ENCODE results near the gene RNF207. TPM values are rescaled to one million over a fixed set of nuclear protein-coding genes. Genes with fewer than 3 reads are reported as not detected.

The RNF207 gene
- total RNA-seq, 1 experiment from 2014 or later: 9.2 TPM

DNA sequence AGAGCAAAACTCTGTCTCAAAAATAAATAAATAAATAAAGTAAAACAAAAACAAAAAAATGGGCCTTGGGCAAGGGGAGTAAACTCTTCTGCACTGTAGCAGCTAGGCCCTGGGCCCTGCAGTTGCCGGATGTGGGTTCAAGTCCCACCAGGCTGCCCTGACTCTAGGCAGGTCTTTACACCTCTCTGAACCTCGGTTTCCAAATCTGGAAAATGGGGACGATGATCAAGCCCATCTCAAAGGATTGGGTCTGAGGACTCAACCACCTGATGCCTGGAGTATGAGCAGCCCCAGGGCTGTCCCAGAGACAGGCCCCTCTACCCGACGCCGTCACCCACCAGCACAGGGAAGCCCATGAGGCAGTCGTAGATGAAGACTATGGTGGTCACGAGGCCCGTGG is 47.5 kb downstream of the RNF207 start (continued):
- TF ChIP-seq, protein P1, sequence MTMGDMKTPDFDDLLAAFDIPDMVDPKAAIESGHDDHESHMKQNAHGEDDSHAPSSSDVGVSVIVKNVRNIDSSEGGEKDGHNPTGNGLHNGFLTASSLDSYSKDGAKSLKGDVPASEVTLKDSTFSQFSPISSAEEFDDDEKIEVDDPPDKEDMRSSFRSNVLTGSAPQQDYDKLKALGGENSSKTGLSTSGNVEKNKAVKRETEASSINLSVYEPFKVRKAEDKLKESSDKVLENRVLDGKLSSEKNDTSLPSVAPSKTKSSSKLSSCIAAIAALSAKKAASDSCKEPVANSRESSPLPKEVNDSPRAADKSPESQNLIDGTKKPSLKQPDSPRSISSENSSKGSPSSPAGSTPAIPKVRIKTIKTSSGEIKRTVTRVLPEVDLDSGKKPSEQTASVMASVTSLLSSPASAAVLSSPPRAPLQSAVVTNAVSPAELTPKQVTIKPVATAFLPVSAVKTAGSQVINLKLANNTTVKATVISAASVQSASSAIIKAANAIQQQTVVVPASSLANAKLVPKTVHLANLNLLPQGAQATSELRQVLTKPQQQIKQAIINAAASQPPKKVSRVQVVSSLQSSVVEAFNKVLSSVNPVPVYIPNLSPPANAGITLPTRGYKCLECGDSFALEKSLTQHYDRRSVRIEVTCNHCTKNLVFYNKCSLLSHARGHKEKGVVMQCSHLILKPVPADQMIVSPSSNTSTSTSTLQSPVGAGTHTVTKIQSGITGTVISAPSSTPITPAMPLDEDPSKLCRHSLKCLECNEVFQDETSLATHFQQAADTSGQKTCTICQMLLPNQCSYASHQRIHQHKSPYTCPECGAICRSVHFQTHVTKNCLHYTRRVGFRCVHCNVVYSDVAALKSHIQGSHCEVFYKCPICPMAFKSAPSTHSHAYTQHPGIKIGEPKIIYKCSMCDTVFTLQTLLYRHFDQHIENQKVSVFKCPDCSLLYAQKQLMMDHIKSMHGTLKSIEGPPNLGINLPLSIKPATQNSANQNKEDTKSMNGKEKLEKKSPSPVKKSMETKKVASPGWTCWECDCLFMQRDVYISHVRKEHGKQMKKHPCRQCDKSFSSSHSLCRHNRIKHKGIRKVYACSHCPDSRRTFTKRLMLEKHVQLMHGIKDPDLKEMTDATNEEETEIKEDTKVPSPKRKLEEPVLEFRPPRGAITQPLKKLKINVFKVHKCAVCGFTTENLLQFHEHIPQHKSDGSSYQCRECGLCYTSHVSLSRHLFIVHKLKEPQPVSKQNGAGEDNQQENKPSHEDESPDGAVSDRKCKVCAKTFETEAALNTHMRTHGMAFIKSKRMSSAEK (CRISPR knock-in tag; IDR thresholded peaks at IDR 0.05; ENCODE audit: borderline replicate concordance): no peak
- TF ChIP-seq GRHL2 (CRISPR knock-in tag; IDR thresholded peaks at IDR 0.05; ENCODE audit: insufficient replicate concordance, severe bottlenecking): no peak

DNA sequence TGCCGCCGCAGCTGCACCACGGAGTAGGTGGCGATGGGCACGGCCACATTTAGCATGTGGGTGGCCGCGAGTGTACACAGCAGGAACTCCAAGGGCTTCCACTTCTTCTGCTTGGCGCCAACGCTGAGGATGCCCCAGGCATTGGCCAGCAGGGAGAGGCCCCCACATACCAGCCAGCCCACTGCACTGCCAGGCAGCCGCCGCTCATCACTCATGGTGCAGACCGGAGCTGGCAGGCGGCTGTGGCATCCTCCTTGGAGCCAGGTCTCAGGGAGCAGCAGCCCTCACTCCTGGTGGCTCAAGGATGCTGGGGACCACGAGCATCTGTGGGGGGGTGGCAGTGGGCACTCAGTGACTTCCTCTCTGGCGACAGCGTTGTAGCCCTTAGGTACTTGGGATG is 48.8 kb downstream of the RNF207 start:
- DNase-seq (ENCODE audit: low spot score) (no peak), ATAC-seq (no peak)
- POLR2A ChIA-PET: no interaction called here
- Mint-ChIP-seq H3K27me3 (ENCODE audit: low read depth) (peaks cover 40% of the 10 kb centered on the region), H3K4me3 (no peak overlapping the region), H3K27ac (no peak overlapping the region), H3K4me1 (peaks cover 4% of the 10 kb centered on the region; the same call in 1 of the 2 replicates), H3K36me3 (no peaks in the 10 kb centered on the region), H3K9me3 (no peaks in the 10 kb centered on the region)
- no peak for TF ChIP-seq TEAD4 (CRISPR knock-in tag; IDR thresholded peaks at IDR 0.05)
- no peak for TF ChIP-seq ZNF423 (CRISPR knock-in tag; IDR thresholded peaks at IDR 0.05)
- TF ChIP-seq FOXP1 (CRISPR knock-in tag; IDR thresholded peaks at IDR 0.05; ENCODE audit: borderline replicate concordance): no peak
- no peak for TF ChIP-seq ETV6 (CRISPR knock-in tag; IDR thresholded peaks at IDR 0.05)
- TF ChIP-seq NFATC4 (CRISPR knock-in tag; IDR thresholded peaks at IDR 0.05): no peak
- no peak for TF ChIP-seq NFE2L1 (CRISPR knock-in tag; IDR thresholded peaks at IDR 0.05)
- TF ChIP-seq ZNF396 (CRISPR knock-in tag; IDR thresholded peaks at IDR 0.05; ENCODE audit: borderline replicate concordance): no peak
- no peak for TF ChIP-seq SMAD3 (CRISPR knock-in tag; IDR thresholded peaks at IDR 0.05; ENCODE audit: borderline replicate concordance)
- TF ChIP-seq JAZF1 (CRISPR knock-in tag; IDR thresholded peaks at IDR 0.05): no peak
- no peak for TF ChIP-seq MYBL2 (CRISPR knock-in tag; IDR thresholded peaks at IDR 0.05)
- TF ChIP-seq, protein P1 (CRISPR knock-in tag; IDR thresholded peaks at IDR 0.05; ENCODE audit: borderline replicate concordance): no peak
- no peak for TF ChIP-seq ATF1 (CRISPR knock-in tag; IDR thresholded peaks at IDR 0.05)
- TF ChIP-seq IRF2 (CRISPR knock-in tag; IDR thresholded peaks at IDR 0.05; ENCODE audit: borderline replicate concordance, low read depth): no peak
- CTCF ChIA-PET: interaction anchor here (1.2 to 14.8 kb wide), 3 partner anchors 6 to 16 kb away, joined by 4 to 164 read pairs (median 4); no protein-coding TSS in a partner anchor

DNA sequence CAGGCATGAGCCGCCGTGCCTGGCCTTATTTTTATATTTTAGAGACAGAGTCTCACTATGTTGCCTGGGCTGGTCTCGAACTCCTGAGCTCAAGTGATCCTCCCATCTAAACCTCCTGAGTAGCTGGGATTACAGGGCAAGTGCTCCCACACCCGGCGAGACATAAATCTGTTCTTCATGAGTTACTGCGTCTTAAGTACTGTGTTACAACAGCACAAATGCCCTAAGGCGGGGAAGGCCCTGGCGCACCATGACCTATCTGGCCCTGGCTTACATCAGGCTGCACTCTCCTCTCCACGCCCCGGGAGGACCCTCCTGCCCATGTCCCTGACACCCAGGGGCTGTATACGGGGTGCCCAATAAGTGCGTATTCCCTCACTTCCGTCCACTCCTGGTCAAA is 50.7 kb downstream of the RNF207 start:
- CTCF ChIA-PET: interaction anchor here (14.8 kb wide), 1 partner anchor 8 kb away, joined by 164 read pairs; no protein-coding TSS in a partner anchor
- peaks cover 23% of the 10 kb centered on the region for H3K27me3 Mint-ChIP-seq (ENCODE audit: low read depth)
- ATAC-seq: no peak
- no peak for DNase-seq (ENCODE audit: low spot score)
- H3K27ac Mint-ChIP-seq: no peak overlapping the region
- POLR2A ChIA-PET: no interaction called here
- H3K9me3 Mint-ChIP-seq: no peaks in the 10 kb centered on the region
- H3K4me3 Mint-ChIP-seq: no peak overlapping the region
- H3K4me1 Mint-ChIP-seq: peaks cover 4% of the 10 kb centered on the region; the same call in 1 of the 2 replicates
- no peaks in the 10 kb centered on the region for H3K36me3 Mint-ChIP-seq
- TF ChIP-seq RELA (CRISPR knock-in tag; IDR thresholded peaks at IDR 0.05; ENCODE audit: borderline replicate concordance): no peak
- no peak for TF ChIP-seq MXD4 (CRISPR knock-in tag; IDR thresholded peaks at IDR 0.05; ENCODE audit: borderline replicate concordance)
- TF ChIP-seq TP53 (CRISPR knock-in tag; IDR thresholded peaks at IDR 0.05): no peak
- TF ChIP-seq, protein P2, sequence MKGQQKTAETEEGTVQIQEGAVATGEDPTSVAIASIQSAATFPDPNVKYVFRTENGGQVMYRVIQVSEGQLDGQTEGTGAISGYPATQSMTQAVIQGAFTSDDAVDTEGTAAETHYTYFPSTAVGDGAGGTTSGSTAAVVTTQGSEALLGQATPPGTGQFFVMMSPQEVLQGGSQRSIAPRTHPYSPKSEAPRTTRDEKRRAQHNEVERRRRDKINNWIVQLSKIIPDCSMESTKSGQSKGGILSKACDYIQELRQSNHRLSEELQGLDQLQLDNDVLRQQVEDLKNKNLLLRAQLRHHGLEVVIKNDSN (CRISPR knock-in tag; IDR thresholded peaks at IDR 0.05): no peak
- TF ChIP-seq IRF2 (CRISPR knock-in tag; IDR thresholded peaks at IDR 0.05; ENCODE audit: borderline replicate concordance, low read depth): no peak
- TF ChIP-seq, protein P3, sequence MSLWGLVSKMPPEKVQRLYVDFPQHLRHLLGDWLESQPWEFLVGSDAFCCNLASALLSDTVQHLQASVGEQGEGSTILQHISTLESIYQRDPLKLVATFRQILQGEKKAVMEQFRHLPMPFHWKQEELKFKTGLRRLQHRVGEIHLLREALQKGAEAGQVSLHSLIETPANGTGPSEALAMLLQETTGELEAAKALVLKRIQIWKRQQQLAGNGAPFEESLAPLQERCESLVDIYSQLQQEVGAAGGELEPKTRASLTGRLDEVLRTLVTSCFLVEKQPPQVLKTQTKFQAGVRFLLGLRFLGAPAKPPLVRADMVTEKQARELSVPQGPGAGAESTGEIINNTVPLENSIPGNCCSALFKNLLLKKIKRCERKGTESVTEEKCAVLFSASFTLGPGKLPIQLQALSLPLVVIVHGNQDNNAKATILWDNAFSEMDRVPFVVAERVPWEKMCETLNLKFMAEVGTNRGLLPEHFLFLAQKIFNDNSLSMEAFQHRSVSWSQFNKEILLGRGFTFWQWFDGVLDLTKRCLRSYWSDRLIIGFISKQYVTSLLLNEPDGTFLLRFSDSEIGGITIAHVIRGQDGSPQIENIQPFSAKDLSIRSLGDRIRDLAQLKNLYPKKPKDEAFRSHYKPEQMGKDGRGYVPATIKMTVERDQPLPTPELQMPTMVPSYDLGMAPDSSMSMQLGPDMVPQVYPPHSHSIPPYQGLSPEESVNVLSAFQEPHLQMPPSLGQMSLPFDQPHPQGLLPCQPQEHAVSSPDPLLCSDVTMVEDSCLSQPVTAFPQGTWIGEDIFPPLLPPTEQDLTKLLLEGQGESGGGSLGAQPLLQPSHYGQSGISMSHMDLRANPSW (CRISPR knock-in tag; conservative IDR thresholded peaks at IDR 0.05; ENCODE audit: low read depth): no peak
- TF ChIP-seq TEAD1 (CRISPR knock-in tag; IDR thresholded peaks at IDR 0.05): no peak
- TF ChIP-seq RORB (CRISPR knock-in tag; IDR thresholded peaks at IDR 0.05): no peak
- TF ChIP-seq NFE2L1 (CRISPR knock-in tag; IDR thresholded peaks at IDR 0.05): no peak
- TF ChIP-seq FOXK1 (CRISPR knock-in tag; IDR thresholded peaks at IDR 0.05): no peak

All from WTC11 (cell line).